ES-I3 (cell line): ENCODE results near the gene TNS2.

ENCODE experiments used
- H3K36me3 ChIP-seq: 2 replicates; pipeline ENCODE4 v1.6.1; 2013; ENCODE audit warnings: mild to moderate bottlenecking, low read length, control low read depth, moderate library complexity; ENCODE audit not compliant: insufficient read depth
- H3K4me1 ChIP-seq: 2 replicates; pipeline ENCODE4 v1.6.1; 2013; ENCODE audit warnings: mild to moderate bottlenecking, control low read depth, low read length; ENCODE audit not compliant: insufficient read depth
- H3K9ac ChIP-seq: 2 replicates; pipeline ENCODE4 v1.6.1; 2013; ENCODE audit warnings: low read depth, mild to moderate bottlenecking, low read length, moderate library complexity
- H3K9me3 ChIP-seq: 2 replicates; pipeline ENCODE4 v1.6.1; 2013; ENCODE audit warnings: mild to moderate bottlenecking, low read length, moderate library complexity; ENCODE audit not compliant: control insufficient read depth, insufficient read depth

Gene TNS2

DNA sequence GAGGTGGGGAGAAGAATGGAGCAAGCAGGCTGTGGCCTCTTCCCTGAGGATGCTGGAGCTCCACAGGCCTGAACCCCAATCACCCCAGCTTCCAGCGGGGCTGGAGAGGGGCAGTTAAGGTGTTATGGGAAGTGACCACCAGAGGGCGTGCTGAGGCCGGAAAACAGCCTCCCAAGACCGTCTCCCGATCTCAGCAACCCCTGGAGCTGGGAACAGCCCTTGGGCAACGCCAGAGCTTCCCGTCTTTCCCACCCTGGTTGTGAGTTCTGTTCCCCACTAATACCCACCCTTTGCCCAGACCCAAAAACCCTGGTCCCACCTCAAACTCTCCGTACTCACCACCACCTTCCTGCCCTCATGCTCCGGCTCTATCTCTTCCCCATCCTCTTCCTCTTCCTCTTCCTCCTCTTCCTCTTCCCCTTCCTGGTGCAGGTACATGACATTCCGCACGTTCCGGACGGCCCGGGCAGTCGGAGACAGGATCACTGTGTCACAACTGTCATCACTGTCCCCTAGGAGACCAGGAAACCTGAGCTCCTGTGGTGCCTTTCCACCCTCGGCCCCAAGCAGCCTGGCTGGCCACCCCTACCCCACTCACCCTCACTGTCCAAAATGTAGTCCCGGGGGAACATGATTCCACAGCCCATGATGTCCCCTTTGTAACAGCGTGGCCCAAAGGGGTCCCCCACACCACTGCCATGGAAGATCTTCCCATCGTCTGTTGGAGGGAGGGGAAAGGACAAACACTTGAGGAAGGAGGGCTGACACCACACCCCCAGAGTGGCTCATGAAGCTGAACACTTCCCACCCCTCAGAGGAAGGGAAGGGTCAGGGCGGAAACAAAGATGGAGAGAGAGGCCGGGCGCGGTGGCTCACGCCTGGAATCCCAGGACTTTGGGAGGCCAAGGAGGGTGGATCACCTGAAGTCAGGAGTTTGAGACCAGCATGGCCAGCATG is 16.4 kb downstream of the TNS2 start:
- no peak overlapping the region for H3K9ac ChIP-seq
- no peaks in the 10 kb centered on the region; the same call in 1 of the 2 replicates for H3K36me3 ChIP-seq
- no peaks in the 10 kb centered on the region for H3K9me3 ChIP-seq
- peaks cover 36% of the 10 kb centered on the region for H3K4me1 ChIP-seq

DNA sequence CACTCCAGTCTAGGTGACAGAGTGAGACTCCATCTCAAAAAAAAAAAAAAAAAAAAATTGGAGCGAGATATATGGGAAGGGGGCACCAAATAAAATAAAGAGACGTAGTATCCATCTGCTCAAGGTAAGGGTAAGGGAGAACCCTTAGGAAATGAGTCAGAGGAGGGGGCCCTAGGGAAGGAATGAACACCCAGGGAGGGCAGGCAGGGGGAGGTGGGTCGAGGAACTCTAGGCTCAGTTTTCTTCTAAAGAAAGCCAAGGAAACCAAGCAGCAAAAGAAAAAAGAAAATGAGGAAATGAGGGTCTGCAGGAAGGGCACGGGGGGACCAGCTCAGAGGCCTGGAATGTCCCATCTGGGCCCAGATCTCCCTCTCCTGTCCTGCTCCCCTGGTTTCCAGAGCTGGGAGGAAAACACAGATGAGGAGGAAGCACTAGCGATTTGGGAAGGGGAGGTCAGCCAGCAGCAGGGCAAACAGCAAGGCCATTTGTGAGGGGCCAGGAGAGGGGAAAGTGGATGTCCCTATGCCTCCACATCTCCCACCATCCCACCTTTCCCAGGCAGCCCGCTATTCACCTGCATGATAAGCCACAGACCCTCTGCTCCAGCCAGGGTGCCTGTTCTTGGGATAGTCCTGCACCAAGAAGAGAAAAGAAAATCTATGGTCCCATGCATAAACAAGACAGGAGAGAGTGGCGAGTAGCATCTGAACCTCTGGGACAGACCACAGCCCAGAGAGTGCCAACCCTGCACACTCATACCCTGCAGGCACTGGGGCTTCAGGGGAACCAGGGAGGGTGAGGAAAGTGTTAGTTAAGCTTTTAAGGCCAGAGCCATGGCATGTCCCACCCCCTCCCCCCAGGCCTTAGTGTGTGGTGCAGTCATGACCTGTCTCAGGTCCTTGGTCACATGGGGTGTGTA is 17.5 kb downstream of the TNS2 start:
- Histone ChIP-seq H3K9me3 (no peaks in the 10 kb centered on the region), H3K4me1 (peaks cover 42% of the 10 kb centered on the region), H3K9ac (no peak overlapping the region), H3K36me3 (no peaks in the 10 kb centered on the region; the same call in 1 of the 2 replicates)

DNA sequence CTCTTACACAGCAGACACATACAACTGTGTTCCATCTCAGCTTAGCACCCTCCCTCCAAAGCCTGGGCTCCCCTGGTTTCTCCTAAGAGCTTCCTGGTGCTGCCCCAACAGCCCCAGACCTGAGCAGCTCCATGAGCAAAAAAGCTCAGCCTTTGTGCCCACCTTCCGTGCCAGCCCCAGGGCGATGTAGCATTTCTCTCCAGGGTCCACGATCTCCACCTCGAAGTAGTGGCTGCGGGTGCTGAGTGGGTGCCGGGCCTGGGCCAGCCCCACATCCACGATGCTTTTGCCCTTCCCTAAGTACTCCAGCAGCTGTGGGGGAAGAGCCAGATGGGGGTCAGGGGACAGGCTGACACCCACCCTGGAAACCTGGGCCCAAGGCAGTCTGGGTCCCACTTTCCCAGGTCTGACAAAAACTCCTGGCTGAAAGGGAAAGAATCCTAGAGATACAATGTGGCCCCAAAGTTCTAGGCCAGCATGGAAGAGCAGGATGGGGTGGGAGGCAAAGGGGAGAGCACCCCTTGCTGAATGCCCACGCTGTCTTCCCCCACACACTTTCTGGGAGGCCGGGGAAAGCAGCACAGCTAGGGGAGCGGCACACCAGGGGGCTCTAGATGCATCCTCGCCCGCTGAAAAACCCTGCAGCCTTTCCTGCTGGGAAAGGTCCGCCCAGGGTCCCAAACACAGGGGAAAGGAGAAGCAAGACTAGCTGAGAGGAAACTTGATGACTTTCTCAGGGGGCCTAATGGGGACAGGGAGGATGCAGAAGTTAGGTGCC is 18.3 kb downstream of the TNS2 start:
- Histone ChIP-seq H3K9me3 (no peaks in the 10 kb centered on the region), H3K9ac (no peak overlapping the region), H3K4me1 (peaks cover 45% of the 10 kb centered on the region), H3K36me3 (no peaks in the 10 kb centered on the region; the same call in 1 of the 2 replicates)

DNA sequence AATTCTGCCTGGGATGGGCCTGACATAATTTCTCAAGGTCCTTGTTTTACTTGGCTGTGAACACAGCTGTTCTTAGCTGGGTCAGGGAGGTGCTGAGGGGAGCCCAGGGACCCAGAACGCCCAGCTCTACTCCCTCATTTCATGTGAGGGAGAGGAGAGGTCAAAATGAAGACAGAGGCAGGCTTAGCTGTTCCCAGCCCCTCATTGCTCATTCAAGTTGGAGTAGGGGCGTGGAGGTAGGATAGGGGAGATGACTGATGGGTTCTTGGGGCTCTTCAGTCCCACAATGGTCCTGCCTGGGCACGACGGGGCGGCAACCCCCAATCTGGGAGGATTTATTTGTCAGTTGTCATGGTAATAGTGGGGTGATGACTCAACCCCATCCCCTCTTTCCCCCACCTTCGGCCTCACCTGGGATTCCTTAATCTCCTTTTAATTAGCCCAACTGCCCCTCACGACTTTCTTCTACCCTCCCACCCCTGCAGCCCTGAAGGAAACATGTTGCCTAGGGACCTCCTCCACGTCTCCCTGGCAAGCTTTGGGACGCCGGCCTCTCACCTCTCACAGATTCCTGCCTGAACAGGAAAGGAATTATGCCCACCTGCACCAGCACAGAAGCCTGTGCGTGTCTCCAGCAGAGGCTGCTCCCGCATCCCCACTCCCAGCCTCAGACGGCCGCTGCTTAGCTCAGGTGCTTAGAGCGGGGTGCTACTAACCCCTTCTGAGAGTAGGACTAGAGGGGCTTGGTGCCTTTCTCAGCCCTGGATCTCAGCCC is 19.1 kb downstream of the TNS2 start:
- H3K9ac ChIP-seq = no peak overlapping the region
- H3K9me3 ChIP-seq = no peaks in the 10 kb centered on the region
- H3K4me1 ChIP-seq = peaks cover 45% of the 10 kb centered on the region
- no peaks in the 10 kb centered on the region; the same call in 1 of the 2 replicates for H3K36me3 ChIP-seq

DNA sequence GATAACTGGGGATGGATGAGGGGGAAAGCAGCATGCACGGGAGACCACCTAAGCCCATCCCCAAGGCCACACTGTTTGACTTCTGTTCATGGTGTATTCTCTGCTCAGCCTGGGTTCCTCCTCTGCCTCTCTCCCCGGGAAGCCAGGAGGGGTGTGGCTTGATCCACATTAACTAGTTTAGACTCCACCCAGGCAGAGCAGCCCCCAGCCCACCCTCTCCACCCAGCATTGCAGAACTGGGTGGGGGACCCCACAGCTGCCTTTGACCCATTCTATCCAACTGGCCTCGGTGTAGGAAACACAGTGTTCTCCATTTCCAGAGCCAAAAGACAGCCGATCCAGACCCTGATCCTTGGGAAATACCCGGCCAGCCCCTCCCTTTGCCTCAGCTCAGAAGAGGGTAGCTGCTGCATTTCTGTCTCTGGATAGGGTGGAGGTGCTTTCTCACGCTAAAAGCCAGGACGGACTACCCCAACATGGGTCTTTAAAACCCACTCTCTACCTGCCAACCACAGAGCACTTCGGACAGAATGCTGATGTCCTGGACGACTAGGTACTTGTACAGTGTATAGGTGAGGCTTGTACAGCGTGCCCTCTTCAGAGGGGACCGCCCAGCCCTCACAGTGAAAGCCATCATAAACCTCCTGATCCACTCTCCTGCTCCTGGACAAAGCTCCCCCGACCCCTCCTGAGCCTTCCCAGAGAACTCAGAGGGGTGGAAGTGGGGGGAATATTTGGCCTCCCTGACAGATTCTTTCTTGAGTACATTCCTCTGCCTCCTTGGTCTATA is 20.0 kb downstream of the TNS2 start:
- Histone ChIP-seq H3K36me3 (no peaks in the 10 kb centered on the region; the same call in 1 of the 2 replicates), H3K9ac (no peak overlapping the region), H3K9me3 (no peaks in the 10 kb centered on the region), H3K4me1 (peaks cover 45% of the 10 kb centered on the region)

DNA sequence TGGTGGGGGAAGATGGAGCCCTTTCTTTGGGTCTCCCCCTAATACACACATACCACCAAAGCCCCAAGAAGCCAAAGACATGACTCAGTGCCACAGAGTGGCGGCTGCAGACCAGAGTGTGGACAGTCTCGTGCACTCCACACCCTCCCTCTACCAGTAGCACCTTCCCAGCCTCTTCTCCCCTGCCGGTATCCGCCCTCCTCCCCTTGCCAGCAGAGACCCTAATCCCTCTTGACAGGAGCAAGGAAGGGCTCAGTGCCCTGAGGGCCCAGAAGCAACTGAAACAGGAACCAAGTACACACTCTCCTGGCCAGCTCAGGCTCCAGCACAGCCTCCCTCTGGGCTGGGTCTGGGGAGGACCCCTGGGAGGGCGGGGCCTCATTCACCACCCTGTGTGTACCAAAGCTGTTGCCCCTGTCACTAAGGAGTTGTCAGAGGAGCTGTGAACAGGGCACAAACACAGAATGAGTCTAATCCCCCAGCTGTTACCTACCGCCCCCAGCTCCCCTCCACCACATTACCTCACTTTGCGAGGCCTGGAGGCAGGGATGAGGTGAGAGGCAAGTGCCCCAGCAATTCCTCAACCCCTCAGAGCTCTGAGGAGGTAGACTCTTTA is 21.1 kb downstream of the TNS2 start:
- Histone ChIP-seq H3K9me3 (no peaks in the 10 kb centered on the region), H3K36me3 (no peaks in the 10 kb centered on the region; the same call in 1 of the 2 replicates), H3K9ac (no peak overlapping the region), H3K4me1 (peaks cover 45% of the 10 kb centered on the region)

DNA sequence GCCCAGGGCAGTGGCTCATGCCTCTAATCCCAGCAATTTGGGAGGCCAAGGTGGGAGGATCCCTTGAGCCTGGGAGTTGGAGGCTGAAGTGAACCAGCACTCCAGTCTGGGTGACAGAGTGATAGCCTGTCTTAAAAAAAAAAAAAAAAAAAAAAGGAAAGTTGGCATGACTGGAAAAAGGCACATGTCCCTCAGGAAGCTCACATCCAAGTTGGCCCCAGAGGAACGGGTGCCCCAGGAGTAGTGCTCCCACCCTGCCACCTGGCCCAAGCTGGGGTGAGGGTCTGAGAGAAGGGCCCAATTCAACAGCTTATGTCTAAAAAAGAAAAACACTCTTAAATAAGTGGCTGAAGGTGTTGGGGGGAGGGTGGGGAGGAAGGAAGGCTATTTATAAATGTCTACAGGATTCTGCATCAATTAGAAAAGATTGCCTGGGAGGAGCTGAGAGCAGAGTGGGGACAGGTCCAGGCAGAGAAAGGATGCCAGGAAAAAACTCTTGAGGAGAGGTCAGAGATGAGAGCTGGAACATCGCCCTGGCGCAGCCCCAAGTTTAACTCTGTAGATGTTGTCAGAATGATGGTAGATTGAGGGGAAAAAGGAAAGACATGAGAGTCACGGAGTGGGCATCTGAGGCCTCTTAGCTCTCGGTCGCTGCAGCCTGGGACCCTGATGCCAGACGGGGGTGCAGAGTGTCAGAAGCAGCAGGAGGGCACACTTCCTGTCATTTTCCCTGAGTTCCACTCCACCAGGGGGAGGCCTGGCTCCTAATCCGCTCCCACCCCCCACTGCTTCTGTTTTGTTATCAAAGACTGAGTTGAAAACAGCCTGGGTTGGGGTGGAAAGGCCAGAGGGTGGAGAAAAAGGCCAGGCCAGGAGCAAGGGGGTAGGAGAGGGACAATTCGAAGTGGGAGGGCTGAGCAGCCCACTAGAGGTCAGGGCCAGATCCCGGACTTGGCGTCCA is 22.0 kb downstream of the TNS2 start:
- Histone ChIP-seq H3K4me1 (peaks cover 39% of the 10 kb centered on the region), H3K9me3 (no peaks in the 10 kb centered on the region), H3K9ac (no peak overlapping the region), H3K36me3 (no peaks in the 10 kb centered on the region; the same call in 1 of the 2 replicates)

DNA sequence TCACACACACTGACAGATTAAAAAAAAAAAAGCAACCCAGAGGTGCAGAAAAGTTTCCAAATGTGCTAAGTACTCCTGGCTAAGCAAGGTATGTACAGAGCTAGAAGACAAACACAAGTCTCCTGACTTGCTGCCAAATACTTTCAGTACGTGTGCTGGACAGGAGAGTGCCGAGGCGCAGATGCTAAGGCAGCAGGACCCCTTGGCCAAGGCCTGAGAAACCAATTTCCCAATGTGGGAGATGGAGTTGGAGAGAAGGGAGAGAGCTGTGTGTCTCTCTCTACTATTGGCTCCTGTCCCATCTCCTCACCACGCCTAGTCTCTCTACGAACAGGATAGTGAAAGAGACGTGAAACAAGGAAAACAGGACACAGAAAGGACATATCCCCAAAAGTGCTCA is 24.0 kb downstream of the TNS2 start:
- Histone ChIP-seq H3K9ac (no peak overlapping the region), H3K4me1 (peaks cover 31% of the 10 kb centered on the region), H3K9me3 (no peaks in the 10 kb centered on the region), H3K36me3 (no peaks in the 10 kb centered on the region; the same call in 1 of the 2 replicates)

DNA sequence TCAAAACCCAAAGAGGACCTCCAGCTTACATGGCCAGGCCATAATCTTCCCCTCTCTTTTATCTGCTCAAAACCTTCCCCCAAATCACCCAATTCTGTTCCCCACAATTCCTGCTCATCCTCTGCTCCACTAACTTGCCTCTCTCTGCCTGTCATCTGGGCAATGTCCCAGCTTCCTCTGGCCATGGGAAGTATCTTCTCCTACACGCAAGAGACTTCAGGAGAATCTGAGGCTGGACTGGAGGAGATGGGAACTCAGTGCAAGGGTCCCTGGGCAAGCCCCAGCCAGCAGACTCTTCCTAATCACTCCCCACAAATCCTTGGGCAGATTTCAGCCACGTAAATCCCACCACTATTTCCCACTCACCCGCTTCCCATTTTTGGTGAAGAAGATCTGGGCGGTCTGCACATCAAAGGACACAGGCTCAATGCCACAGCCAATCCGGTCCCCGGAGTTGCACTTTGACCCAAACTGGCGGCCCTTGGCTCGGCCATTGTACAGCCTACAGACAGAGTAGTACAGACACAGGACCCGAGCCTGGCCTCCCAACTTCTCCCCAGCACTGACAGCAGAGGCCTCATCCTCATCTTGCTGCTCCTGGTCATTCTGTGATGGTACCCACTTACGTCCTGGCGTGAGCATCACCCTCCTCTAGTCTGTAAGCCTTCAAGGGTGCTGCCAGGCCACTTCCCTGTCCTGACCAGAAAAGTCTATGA is 24.6 kb downstream of the TNS2 start:
- Histone ChIP-seq H3K9ac (no peak overlapping the region), H3K9me3 (no peaks in the 10 kb centered on the region), H3K36me3 (no peaks in the 10 kb centered on the region), H3K4me1 (peaks cover 25% of the 10 kb centered on the region)

DNA sequence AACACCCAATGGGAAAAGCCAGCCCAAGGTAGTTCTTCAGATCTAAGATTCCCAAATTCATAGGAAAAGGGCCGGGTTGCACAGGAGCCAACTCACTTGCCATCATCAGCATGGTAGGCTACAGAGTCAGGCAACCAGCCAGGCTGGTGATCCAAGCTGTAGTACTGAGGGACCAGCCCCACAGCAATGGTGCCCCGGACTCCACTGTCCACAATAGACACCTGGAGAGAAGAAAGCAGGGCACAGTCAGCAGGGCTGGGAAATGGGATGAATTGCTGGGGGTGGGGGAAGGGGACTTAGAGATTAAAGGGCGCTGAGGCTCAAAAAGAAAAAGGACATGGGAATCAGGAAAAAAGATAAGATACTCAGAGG is 25.1 kb downstream of the TNS2 start:
- Histone ChIP-seq H3K4me1 (peaks cover 20% of the 10 kb centered on the region), H3K9ac (no peak overlapping the region), H3K9me3 (no peaks in the 10 kb centered on the region), H3K36me3 (no peaks in the 10 kb centered on the region)

DNA sequence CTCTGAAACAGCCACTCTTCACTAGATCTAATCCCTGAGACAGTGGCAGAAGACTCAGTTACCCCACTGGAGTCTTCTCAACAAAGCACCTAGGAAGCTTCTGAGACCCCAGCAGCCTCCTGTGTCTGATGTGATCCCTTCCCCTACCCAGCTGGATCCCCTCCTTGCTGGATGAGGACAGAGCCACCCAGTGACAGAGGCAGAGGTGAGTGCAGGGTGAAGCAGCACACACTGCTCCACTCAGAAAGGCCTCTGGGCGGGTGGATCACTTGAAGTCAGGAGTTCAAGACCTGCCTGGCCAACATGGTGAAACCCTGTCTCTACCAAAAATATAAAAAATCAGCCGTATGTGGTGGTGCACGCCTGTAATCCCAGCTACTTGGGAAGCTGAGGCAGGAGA is 26.6 kb downstream of the TNS2 start:
- H3K9me3 ChIP-seq = no peaks in the 10 kb centered on the region
- H3K4me1 ChIP-seq = peaks cover 14% of the 10 kb centered on the region; the same call in 1 of the 2 replicates
- H3K36me3 ChIP-seq = no peaks in the 10 kb centered on the region
- no peak overlapping the region for H3K9ac ChIP-seq
